Activated CD4-positive, alpha-beta T cell treated with anti-CD3 and anti-CD28 coated beads for 36 hours (primary cell): ENCODE results near the gene GNLY. TPM values are rescaled to one million over a fixed set of nuclear protein-coding genes. Genes with fewer than 3 reads are reported as not detected.

ENCODE experiments used
- ATAC-seq: fragments of 200-7000 bp; cut with Tn5 transposase; one replicate; pipeline ENCODE4 v1.10.0; 2021; ENCODE audit warnings: mild to moderate bottlenecking, moderate library complexity
- CTCF ChIA-PET: fragments of 350-600 bp; sonication (Branson Sonifier 250); formaldehyde crosslinking; loops from one replicate; lab custom pipeline; 2021; ENCODE audit warnings: antibody characterized with exemption; lab: Charles Lee
- POLR2A ChIA-PET: fragments of 350-600 bp; sonication (Branson Sonifier 250); formaldehyde crosslinking; loops from one replicate; lab custom pipeline; 2021; ENCODE audit warnings: antibody characterized with exemption, inconsistent platforms; lab: Charles Lee
- DNase-seq: peaks from one replicate; pipeline ENCODE4 v3.0.0-alpha.2; 2020
- H3K27ac Mint-ChIP-seq: one replicate; pipeline ENCODE4 v1.8.0; 2021; ENCODE audit warnings: mixed read lengths
- H3K27me3 Mint-ChIP-seq: one replicate; pipeline ENCODE4 v1.8.0; 2021; ENCODE audit warnings: mixed read lengths
- H3K36me3 Mint-ChIP-seq: one replicate; pipeline ENCODE4 v1.8.0; 2021; ENCODE audit warnings: low read depth, mixed read lengths
- H3K4me1 Mint-ChIP-seq: one replicate; pipeline ENCODE4 v1.8.0; 2021; ENCODE audit warnings: mixed read lengths
- H3K4me3 Mint-ChIP-seq: one replicate; pipeline ENCODE4 v1.8.0; 2021; ENCODE audit warnings: mild to moderate bottlenecking, moderate library complexity, mixed read lengths
- H3K9me3 Mint-ChIP-seq: one replicate; pipeline ENCODE4 v1.8.0; 2021; ENCODE audit warnings: low read depth, mixed read lengths
- intact Hi-C, 2 experiments: fragments of 100-400 bp; cut with DNase I in 1 of 2; cut with micrococcal nuclease in 1 of 2; formaldehyde crosslinking; loops; one replicate each; pipeline versions ENCODE4 v1.14.2 to v1.15.1; 2022 to 2024; cut with DNase I, micrococcal nuclease
- total RNA-seq, 2 experiments: library from RNA; stranded (reverse); gene quantifications; one replicate each; pipeline ENCODE4 v1.2.3, GENCODE V29; 2021

GNLY gene
- total RNA-seq, 2 experiments from 2014 or later = 18.9 to 21.6 TPM

GRCh38 chr2:85746321-85747004, 52.3 kb downstream of the GNLY start:
- no peak overlapping the region for H3K4me3 Mint-ChIP-seq
- CTCF ChIA-PET = interaction anchor here (0.7 to 2.9 kb wide), 4 partner anchors 11 to 353 kb away, joined by 3 to 12 read pairs (median 5); no protein-coding TSS in a partner anchor
- intact Hi-C loops = no loop called here
- peaks cover 35% of the 10 kb centered on the region for H3K27me3 Mint-ChIP-seq
- H3K27ac Mint-ChIP-seq = no peak overlapping the region
- no peaks in the 10 kb centered on the region for H3K36me3 Mint-ChIP-seq
- DNase-seq (no peak), ATAC-seq (no peak)
- no peaks in the 10 kb centered on the region for H3K4me1 Mint-ChIP-seq
- POLR2A ChIA-PET = interaction anchor here (0.6 kb wide), 1 partner anchor 69 kb away, joined by 4 read pairs; no protein-coding TSS in a partner anchor
- H3K9me3 Mint-ChIP-seq = no peaks in the 10 kb centered on the region

DNA sequence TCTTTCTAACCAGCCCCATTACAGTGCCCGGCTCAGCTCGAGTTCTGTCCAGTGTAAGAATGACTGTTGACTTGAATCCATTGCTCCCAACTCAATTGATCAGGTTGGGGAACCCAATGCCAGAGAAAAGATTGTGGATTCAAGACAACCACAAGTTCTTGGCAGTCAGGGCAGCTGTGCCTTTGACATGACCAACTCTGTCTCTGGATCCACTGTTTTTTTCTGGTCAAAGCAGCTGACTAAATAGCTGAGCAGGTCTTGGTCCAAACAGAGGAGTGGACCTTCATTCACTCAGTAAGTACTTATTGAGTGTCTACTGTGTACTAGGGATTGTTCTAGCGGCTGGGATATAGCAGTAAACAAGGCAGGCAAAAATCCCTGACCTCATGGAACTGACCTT, 53.3 kb downstream of the GNLY start:
- H3K27ac Mint-ChIP-seq = no peak overlapping the region
- peaks cover 34% of the 10 kb centered on the region for H3K27me3 Mint-ChIP-seq
- H3K9me3 Mint-ChIP-seq = no peaks in the 10 kb centered on the region
- no peak overlapping the region for H3K4me3 Mint-ChIP-seq
- ChIA-PET CTCF (interaction anchor here (0.7 to 1.6 kb wide), 3 partner anchors 35 to 352 kb away, joined by 3 to 5 read pairs (median 4); no protein-coding TSS in a partner anchor), POLR2A (no interaction called here)
- H3K36me3 Mint-ChIP-seq = no peaks in the 10 kb centered on the region
- H3K4me1 Mint-ChIP-seq = no peaks in the 10 kb centered on the region
- DNase-seq (no peak), ATAC-seq (no peak)
- intact Hi-C loops = no loop called here

DNA sequence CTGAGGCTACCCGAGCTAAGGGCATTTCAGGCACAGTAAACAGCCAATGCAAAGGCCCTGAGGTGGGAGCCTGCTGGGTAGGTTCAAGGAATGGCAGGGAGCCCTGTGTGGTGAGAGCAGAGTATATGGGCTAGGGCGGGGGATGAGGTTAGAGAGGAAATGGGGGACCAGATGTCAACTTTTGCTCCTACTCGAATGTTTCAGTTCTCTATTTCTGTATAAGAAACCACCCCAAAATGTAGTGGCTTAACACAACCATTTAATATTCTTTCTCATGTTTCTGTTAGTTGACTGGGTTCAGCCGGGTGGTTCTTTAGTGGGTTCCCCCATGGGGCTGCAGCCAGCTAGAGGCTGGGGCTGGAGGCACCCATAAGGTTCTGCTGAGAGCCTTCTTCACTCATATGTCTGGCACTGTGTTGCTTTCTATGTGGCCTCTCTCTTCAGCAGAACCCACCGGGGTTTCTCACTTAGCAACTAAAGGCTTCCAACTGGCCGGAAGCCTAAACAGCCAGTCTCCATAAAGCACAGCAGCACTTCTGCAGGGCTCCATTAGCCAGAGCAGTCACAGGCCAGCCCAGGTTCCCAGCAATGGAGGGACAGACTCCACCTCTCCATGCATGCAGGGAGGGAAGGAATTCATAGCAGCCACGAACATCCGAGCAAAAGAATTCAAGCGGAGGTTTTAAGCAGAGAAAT, 54.0 kb downstream of the GNLY start:
- no peaks in the 10 kb centered on the region for H3K4me1 Mint-ChIP-seq
- intact Hi-C loops = no loop called here
- peaks cover 37% of the 10 kb centered on the region for H3K27me3 Mint-ChIP-seq

More for the DNA sequence above, 54.0 kb downstream of the GNLY start:
- H3K9me3 Mint-ChIP-seq = no peaks in the 10 kb centered on the region
- H3K27ac Mint-ChIP-seq = no peak overlapping the region
- POLR2A ChIA-PET = no interaction called here
- H3K36me3 Mint-ChIP-seq = no peaks in the 10 kb centered on the region
- H3K4me3 Mint-ChIP-seq = no peak overlapping the region
- CTCF ChIA-PET = interaction anchor here (0.6 to 5.5 kb wide), 4 partner anchors 65 to 351 kb away, joined by 4 to 72 read pairs (median 4); no protein-coding TSS in a partner anchor
- ATAC-seq (no peak), DNase-seq (no peak)

Other genes starting within 250 kb of the GNLY start
- 100 to 1,000 TPM; 226 to 259 TPM for gene MAT2A, start 155.2 kb upstream of the GNLY start, total RNA-seq
- gene GGCX, start 132.9 kb upstream of the GNLY start, total RNA-seq = 10 to 100 TPM; 20.1 to 22.2 TPM
- 100 to 1,000 TPM in 1 of 2 experiments, 10 to 100 TPM in 1; 98.3 to 106 TPM for gene VAMP8, start 116.8 kb upstream of the GNLY start, total RNA-seq
- 10 to 100 TPM; 21.4 to 26.7 TPM for gene VAMP5, start 109.9 kb upstream of the GNLY start, total RNA-seq
- 100 to 1,000 TPM; 113 to 140 TPM for gene RNF181, start 98.6 kb upstream of the GNLY start, total RNA-seq
- 1 to 10 TPM; 1.3 to 2.5 TPM for gene TMEM150A, start 91.7 kb upstream of the GNLY start, total RNA-seq
- 10 to 100 TPM; 33.7 to 47.2 TPM for gene C2orf68, start 82.3 kb upstream of the GNLY start, total RNA-seq
- 10 to 100 TPM; 81.2 to 95.3 TPM for gene USP39, start 78.2 kb upstream of the GNLY start, total RNA-seq
- gene SFTPB, start 26.2 kb upstream of the GNLY start, total RNA-seq = not detected
- gene ATOH8, start 59.6 kb downstream of the GNLY start, total RNA-seq = not detected
- gene ST3GAL5, start 194.6 kb downstream of the GNLY start, total RNA-seq = 1 to 10 TPM; 6.2 to 7.3 TPM